Nucleus accumbens (tissue), 56 donors: ENCODE measurements around the gene ZNF213.
"Not testable (repeated sequence)": the region's sequence is repeated elsewhere in the genome, so short reads cannot be mapped to it uniquely, and the experiment has no call there.

ENCODE experiments used
- DNase-seq, 56 donors: peaks; one replicate each; lab custom pipeline; 2025; lab: John Stamatoyannopoulos, UW

ZNF213 gene

GRCh38 chr16:3127745-3128144, 7.1 kb upstream of the ZNF213 start:
- DNase-seq = no peak

DNA sequence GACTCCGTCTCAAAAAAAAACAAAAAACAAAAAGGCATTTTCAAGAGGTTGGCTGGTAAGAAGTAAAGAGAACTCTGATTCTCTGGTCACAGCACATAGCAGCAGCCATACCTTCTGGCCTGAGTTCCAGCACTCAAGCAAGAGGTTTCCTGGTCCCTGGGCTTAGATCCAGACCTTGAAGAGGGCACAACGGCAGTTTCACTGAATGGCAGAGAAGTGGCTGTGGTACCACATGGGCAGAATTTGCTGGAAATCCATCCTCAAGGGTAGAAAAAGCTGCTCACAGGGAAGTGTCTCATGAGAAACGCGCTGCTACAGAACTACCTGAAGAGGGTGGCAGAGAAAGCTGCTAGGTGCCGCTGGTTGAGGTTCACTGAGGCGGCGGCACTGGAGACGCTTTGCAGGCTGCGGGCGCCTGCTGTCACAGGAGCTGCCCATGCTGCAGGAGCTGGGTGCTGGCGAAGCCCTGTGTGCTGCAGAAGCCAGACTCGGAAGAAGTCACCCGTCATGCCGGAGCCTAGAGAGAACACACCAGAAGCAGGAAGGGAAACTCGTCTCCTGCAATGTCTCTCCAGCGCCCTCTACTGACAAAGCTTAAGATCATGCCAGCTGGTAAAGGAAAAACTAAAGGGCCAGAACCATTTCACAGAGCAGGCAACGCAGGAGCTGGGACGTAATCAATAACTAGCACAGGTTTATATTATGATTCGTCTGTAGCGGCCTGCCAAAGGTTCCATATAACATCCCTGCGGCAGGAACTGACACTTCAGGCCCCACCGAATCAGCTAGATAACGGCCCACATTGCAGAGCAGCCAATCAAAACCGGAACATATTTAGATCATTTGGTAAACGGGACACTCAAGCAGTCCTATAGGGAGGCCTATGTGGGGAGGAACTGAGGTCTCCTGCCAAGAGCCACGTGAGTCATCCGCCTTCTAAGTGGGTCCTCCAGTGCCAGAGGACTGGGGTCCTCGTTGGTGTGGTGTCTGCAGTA, 5.4 kb upstream of the ZNF213 start:
- DNase-seq = peak in 55 of 56 donors; percentile 14 to 88 (median 67)

DNA sequence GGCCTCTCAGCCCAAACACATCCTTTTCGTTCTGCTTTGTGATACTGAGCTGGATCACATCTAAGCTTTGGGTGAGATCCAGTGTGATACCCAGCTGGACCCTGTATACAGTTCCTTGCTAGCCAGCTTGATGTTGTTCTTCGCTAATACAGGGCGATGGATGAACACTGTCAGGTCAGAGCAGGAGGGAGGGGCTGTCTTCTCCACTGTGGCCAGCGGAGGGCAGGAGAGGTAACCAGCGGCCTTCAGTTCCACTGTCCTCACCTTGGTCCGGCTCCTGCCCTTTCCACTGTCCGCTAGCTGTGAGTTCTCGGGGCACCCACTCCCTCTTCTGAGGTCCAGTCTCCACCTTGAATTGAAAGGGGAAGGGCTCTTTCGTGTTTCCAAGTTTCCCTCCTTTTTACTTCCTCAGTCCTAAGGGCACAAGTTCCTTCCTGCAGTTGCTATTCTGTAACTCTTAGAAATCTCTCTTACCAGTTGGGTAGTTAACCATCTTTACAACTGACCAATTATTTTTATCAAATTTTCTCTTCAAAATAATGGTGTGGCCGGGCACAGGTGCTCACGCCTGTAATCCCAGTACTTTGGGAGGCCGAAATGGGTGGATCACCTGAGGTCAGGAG, 3.0 kb upstream of the ZNF213 start:
- no peak for DNase-seq

DNA sequence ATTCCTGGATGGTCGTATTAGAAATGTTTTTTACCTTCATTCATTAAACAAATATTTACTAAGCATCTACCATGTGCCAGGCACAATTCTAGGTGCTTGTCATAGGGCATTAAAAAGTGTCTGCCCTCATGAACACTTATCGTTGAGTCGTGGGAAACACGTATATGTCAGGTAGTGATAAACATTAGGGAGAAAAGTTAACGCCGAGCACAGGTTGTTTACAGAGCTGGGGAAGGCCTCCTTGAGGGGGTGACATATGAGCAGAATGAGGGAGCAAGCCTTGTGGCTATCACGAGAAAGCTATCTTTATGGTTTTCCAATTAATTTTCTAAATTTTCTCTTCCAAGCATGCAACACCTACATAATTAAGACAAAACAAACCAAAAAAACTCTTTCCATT, 985 bp upstream of the ZNF213 start:
- no peak for DNase-seq

DNA sequence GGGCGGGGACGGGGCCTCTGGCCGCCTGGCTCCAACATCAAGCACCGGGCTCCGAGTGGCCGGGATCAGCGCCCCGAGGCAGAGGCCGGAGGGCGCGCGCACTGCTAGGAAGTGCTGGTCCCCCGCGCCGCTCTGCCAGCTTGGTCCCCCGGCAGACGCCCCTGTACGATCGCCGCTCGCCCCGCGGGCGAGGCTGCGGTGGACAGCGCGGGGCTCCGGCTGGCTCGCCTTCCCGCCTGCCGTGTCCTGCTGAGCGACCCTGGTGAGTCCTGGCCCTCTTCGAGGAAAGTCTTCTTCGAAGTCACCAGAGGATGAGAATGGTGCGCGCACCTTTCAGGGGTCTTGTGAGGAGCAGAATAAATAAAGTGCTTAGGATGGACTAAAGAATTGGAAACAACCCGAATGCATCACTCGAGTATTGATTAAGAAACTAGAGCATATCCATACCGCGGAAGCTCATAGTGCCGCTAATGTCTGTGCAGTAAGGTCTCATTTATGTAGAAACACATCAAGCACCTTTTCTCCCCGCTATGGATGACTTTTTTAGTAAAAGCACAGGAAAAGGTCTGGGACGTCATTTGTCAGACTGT, 392 bp downstream of the ZNF213 start:
- peak in 1 of 56 donors; percentile 64 for DNase-seq

DNA sequence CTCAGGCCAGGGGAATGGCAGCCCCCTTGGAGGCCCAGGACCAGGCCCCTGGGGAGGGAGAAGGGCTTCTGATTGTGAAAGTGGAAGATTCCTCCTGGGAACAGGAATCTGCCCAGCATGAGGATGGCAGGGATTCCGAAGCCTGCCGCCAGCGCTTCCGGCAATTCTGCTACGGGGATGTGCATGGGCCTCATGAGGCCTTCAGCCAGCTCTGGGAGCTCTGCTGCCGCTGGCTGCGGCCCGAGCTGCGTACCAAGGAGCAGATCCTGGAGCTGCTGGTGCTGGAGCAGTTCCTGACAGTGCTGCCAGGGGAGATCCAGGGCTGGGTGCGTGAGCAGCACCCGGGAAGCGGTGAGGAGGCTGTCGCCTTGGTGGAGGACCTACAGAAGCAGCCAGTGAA, 2.4 kb downstream of the ZNF213 start:
- no peak for DNase-seq

DNA sequence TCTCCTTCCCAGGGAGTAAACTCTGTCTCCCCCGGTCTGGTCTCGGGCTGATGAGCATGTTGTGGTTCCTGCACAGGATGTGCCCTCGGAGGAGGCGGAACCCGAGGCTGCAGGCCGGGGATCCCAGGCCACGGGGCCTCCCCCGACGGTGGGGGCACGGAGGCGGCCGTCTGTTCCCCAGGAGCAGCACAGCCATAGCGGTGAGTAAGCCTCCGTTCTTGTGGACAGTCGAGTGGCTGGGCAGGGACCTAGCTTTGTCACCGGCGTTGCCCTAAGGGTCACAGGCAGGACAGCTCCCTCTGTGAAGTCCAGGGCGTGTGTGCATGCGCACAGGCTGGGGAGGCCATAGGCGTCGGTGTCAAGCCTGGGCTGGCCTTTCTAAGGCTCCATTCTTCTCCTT, 3.5 kb downstream of the ZNF213 start:
- no peak for DNase-seq

DNA sequence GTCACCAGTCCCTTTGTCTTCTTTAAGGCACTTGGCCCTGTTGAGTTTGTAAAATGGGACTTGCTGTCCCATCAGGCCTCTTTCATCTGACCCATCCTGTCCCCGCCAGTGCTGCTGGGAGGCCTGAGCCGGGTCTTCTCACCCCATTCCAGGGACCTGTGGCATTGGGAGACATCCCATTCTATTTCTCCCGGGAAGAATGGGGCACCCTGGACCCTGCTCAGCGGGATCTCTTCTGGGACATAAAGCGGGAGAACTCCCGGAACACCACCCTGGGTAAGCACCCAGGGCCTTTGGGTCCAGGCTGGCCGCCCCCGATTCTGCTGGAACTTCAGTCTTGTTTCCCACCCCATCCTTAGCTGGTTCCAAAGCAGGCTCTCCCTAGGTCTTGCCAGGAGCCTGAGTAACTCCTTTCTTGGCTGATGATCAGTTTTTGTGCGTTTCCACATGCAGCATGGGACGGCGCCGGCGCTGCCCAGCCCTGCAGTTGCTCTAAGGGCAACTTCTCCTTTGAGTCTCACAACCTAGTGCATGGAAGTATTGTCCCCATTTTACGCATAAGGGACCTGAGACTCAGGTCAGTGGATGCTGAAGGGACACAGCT, 4.1 kb downstream of the ZNF213 start:
- DNase-seq = no peak

DNA sequence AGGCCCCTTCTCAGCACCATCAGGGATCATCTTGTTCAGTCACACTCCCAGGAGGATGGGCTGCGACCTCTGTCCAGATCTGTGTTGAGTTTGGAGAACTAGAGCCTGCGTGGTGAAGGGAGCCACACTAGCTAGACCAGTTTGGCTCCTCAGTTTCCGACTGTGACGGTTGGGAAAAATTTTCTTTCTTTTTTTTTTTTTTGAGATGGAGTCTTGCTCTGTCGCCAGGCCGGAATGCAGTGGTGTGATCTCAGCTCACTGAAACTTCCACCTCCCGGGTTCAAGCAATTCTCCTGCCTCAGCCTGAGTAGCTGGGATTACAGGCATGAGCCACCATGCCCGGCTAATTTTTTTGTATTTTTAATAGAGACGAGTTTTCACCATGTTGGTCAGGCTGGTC, 4.7 kb downstream of the ZNF213 start:
- not testable (repeated sequence) for DNase-seq

GRCh38 chr16:3140603-3141427, 6.0 kb downstream of the ZNF213 start:
- no peak for DNase-seq

- no peak for DNase-seq
These were observed 7.0 kb downstream of the ZNF213 start for GRCh38 chr16:3141781-3142311.

- DNase-seq = no peak
These were observed 7.5 kb downstream of the ZNF213 start for GRCh38 chr16:3142327-3142726.

DNA sequence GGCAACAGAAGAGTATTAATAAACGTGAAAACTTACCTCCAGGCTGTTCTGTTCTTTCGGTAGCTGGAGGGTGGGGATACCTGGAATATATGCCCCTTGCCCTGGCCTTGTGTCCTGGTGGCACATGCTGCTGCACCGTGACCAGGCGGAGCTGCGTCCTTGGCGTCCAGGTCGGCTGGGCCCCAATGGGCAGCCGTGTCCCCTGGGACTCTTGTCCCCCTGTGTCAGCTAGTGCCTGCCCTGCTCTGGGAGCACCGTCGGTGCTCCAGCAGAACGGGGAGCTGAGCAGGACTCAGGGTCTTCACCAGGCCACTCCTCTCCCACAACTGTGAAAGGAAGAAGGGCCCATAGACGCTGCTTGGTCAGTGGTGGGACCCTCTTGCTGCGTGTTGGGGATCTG, 7.9 kb downstream of the ZNF213 start:
- no peak for DNase-seq

GRCh38 chr16:3143189-3143588, 8.4 kb downstream of the ZNF213 start:
- DNase-seq = no peak

GRCh38 chr16:3143598-3144320, 8.9 kb downstream of the ZNF213 start:
- DNase-seq = no peak

DNA sequence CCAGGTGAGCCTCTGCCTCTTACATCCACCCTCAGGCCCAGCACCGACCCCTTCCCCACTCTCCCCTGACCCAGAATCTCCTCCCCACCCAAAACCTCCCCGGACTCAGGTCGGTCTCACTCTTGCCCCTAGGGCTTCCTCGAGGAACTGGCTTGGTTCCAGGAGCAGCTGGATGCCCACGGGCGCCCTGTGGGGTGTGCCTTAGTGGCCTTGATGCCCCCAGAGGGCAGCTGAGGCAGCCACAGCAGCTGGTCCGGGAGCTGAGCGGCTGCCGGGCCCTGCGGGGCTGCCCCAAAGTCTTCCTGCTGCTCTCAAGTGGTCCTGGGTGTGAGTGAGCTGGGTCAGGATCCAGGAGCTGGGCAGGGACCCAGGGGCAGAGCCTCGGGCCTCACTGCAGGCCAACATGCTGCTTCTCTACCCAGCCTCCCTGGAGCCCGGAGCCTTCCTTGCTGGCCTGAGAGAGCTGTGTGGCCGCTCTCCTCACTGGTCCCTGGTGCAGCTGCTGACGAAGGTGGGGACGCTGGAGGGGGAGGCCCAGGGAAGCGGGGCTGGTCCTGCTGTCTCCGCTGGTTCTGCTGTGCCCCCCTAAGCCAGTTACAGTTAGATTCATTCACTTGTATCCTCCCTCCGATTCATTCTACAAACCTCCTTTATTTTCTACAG, 9.6 kb downstream of the ZNF213 start:
- no peak for DNase-seq

DNA sequence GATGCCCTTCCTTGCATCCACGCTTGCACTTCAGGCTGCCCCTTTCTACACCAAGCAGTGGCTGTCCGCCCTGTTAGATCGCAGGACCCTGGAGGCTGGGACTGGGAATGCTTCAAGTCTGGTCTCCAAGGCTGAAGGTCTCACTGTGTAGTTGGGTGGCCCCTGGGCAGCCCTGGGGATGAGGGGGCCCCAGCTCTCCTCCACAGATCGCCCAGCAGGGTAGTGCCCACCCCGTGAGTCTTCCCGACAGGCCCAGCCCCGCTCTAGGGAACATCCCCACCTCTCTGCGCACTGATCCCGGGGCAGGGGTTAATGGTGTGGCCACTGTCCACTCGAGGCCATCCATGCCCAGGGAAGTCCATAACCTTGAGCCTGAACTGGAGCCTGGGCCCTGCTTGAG, 10.3 kb downstream of the ZNF213 start:
- DNase-seq = no peak

- no peak for DNase-seq
These were observed 10.8 kb downstream of the ZNF213 start for GRCh38 chr16:3145660-3146059.
